RCC 7860 (cell line): Measurements from ENCODE around the gene METRN.

Source experiments
- DNase-seq: peaks from one replicate; pipeline ENCODE4 v3.0.0-alpha.2; 2015; ENCODE audit warnings: low spot score
- FAIRE-seq: peaks from 2 replicates; lab custom pipeline; 2012; peaks lifted over from hg19 to GRCh38; lab: Jason Lieb, UNC

METRN gene

GRCh38 chr16:767743-768235 is 52.9 kb downstream of the METRN start:
- FAIRE-seq (no peak), DNase-seq (no peak)

- DNase-seq (no peak), FAIRE-seq (no peak)
Measured at GRCh38 chr16:768428-768827, 53.5 kb downstream of the METRN start.
